NB4 (cell line): Measurements from ENCODE around the gene BPIFB2.

ENCODE experiments used
- DNase-seq: peaks from one replicate; pipeline ENCODE4 v3.0.0; 2010; ENCODE audit warnings: low read depth
- H3K4me3 ChIP-seq: one replicate; pipeline ENCODE4 v1.5.1; 2011; ENCODE audit warnings: mild to moderate bottlenecking, low read depth, low read length, moderate library complexity
- MYC ChIP-seq: IDR thresholded peaks from 2 replicates; pipeline ENCODE4 v1.6.1; 2011; ENCODE audit warnings: low read depth, low read length
- POLR2A ChIP-seq: IDR thresholded peaks from 2 replicates; pipeline ENCODE4 v1.6.1; 2011; ENCODE audit warnings: mild to moderate bottlenecking; ENCODE audit not compliant: insufficient read length; ENCODE audit errors: extremely low read depth
- TF ChIP-seq, protein P1 (sequence below): IDR thresholded peaks from one replicate; pipeline ENCODE4 v1.5.1; 2012; ENCODE audit warnings: low read depth, low read length
- TF ChIP-seq, protein P2 (sequence below): IDR thresholded peaks from 2 replicates; pipeline ENCODE4 v1.6.1; 2011; ENCODE audit warnings: low read depth, low read length

The BPIFB2 gene

DNA sequence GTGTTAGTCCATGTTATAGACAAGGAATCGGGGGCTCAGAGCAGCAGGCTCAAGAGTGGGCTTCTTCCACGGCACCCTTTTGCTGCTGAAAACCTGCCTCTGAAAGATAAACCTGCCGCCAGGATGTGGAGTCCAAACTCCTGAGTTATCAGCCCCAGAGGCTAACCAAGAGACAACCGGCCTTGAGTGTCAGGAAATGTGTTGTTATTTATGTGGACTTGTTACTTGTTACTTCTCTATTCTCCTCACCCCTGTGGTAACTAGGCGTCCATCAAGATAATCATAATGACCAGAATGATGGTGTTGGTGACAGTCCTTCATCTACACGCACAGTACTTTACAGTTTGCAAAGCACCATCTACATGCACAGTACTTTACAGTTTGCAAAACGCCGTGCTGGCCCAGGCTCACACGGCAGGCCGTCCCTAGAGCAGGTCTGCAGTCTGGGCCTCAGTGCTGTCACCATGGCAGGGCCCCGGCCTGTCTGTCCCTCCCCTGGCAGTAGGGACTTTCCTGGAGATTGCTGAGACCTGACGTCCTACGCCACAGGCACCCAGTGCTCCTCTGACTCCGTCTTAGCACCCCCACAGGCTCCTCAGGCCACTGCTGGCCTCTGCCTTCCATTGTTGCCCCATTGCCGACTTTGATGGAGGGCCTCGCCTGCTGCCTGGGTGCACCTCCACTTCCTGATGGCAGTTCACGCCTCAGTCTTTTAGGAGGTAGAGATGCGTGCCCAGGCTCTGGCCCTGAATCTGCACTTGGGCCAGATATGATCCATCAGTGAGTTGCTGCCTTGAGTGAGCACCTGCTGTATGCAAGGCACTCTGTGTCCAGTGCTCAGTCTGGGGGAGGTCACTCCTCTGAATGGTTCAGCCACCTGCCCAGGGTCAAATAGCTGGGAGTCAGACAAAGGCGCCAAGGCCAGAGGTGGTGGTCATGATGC is 62.9 kb downstream of the BPIFB2 start:
- H3K4me3 ChIP-seq = no peak overlapping the region
- no peak for TF ChIP-seq MYC
- no peak for DNase-seq

DNA sequence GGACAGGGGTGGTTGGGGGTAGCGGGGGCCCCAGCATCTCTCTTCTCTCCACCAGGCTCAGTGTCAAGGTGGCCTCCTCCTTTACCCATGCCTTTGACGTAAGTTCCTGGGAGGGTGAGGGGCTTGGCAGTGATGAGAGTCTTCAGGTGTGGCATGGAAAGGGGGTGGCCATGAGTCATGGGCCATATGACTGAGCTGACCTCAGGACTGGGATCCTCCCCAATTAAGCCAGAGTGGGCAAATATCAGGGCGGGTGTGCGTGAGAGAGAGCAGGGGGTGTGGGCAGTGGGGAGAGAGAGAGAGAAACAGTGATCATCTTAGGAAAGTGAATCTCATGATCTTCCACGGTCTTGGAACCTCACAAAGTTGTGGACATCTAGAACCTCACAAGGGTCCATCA is 63.7 kb downstream of the BPIFB2 start:
- no peak for DNase-seq
- H3K4me3 ChIP-seq = no peak overlapping the region
- TF ChIP-seq, protein P1, sequence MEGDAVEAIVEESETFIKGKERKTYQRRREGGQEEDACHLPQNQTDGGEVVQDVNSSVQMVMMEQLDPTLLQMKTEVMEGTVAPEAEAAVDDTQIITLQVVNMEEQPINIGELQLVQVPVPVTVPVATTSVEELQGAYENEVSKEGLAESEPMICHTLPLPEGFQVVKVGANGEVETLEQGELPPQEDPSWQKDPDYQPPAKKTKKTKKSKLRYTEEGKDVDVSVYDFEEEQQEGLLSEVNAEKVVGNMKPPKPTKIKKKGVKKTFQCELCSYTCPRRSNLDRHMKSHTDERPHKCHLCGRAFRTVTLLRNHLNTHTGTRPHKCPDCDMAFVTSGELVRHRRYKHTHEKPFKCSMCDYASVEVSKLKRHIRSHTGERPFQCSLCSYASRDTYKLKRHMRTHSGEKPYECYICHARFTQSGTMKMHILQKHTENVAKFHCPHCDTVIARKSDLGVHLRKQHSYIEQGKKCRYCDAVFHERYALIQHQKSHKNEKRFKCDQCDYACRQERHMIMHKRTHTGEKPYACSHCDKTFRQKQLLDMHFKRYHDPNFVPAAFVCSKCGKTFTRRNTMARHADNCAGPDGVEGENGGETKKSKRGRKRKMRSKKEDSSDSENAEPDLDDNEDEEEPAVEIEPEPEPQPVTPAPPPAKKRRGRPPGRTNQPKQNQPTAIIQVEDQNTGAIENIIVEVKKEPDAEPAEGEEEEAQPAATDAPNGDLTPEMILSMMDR = no peak
- TF ChIP-seq MYC (no peak), POLR2A (no peak)
- TF ChIP-seq, protein P2, sequence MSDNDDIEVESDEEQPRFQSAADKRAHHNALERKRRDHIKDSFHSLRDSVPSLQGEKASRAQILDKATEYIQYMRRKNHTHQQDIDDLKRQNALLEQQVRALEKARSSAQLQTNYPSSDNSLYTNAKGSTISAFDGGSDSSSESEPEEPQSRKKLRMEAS = no peak

DNA sequence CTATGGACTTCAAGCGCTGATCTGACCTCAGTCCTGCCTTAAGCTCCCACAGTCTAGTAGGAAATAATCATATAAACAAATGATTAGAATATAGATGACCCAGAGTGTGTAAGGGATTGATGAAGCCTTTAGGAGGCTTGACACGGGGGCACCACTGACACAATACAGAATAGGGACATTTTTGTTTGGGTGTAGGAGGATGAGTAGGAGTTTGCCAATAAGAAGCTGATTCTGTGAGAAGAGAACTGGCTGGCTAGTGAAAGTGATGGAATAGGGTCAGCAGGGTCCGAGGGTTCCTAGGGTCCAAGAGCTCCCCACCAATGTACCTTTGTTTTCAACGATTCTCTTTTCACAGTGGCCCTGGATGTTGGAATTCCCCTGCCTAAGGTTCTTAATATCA is 64.9 kb downstream of the BPIFB2 start:
- DNase-seq = no peak
- no peak overlapping the region for H3K4me3 ChIP-seq
- TF ChIP-seq, protein P2 = no peak
- TF ChIP-seq POLR2A = no peak
- TF ChIP-seq, protein P1 = no peak
- no peak for TF ChIP-seq MYC

DNA sequence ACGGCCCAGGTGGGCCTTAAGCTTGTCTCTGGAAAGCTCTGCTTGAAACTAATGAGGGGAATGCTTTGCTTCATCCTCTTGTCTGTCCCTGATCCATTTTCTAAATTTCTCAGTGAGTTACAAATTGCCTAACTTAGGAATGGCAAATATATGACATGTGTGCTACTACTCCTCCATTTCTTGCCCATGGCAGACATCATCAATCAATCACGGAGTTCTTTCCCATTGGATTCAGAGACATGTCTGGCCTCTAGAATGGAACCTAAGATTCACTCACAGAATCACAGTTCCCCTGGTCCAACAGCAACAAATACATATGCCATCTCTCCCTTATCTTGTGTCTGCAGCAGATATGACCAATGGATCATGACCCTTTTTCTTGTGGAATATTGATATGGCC is 65.3 kb downstream of the BPIFB2 start:
- TF ChIP-seq, protein P2 = no peak
- no peak for TF ChIP-seq POLR2A
- TF ChIP-seq, protein P1 = no peak
- TF ChIP-seq MYC = no peak
- no peak for DNase-seq
- no peak overlapping the region for H3K4me3 ChIP-seq
